ENCODE data around the gene ARVCF. TPM values are rescaled to one million over a fixed set of nuclear protein-coding genes. Genes with fewer than 3 reads are reported as not detected.

Gene ARVCF
- total RNA-seq, 4 donors from 2014 or later, result 25.2 to 53.7 (median 38.1) TPM

DNA sequence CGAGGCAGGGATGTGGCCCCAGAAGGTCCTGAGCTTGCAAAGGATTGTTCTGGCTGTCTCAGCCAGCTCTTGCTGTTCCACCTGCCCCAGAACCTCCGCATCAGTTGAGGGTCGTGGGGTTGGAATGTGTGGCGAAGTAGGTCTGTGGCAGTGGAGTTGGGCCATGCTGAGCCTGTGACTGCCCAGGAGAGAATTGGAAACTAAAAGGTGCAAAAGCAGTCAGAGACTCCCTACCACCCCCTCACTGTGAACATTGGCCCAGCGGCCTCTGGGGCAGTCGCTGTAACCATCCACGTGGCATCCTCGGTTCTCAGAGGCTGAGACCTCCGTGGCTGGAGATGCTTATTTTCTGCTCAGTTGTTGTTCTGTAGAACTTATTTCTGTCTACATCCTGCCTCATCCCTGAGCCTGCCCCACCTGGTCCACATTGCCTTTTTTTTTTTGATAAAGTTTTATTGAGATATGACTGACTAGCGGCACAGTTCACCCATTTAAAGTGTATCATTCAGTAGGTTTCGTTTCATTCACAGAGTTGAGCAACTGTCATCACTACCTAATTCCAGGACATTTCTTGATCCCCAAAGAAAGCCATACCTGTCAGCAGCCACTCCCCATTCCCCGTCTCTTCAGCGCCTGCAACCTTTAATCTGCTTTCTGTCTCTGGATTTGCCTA is 41.1 kb upstream of the ARVCF start:
- WGBS, 2 donors, result 96 to 97% methylated on average over 13 of the region's 13 CpGs
- TF ChIP-seq POLR2A (IDR thresholded peaks at IDR 0.05), result no peak
- TF ChIP-seq, protein P1, sequence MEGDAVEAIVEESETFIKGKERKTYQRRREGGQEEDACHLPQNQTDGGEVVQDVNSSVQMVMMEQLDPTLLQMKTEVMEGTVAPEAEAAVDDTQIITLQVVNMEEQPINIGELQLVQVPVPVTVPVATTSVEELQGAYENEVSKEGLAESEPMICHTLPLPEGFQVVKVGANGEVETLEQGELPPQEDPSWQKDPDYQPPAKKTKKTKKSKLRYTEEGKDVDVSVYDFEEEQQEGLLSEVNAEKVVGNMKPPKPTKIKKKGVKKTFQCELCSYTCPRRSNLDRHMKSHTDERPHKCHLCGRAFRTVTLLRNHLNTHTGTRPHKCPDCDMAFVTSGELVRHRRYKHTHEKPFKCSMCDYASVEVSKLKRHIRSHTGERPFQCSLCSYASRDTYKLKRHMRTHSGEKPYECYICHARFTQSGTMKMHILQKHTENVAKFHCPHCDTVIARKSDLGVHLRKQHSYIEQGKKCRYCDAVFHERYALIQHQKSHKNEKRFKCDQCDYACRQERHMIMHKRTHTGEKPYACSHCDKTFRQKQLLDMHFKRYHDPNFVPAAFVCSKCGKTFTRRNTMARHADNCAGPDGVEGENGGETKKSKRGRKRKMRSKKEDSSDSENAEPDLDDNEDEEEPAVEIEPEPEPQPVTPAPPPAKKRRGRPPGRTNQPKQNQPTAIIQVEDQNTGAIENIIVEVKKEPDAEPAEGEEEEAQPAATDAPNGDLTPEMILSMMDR (IDR thresholded peaks at IDR 0.05), result no peak
- no peak for DNase-seq (ENCODE audit: low spot score in 2 of 2)
- H3K4me3 ChIP-seq (ENCODE audit: low read depth, poor library complexity, severe bottlenecking), result no peak overlapping the region
- intact Hi-C loops (cut with DNase I; ENCODE audit: low total_unique reads), result no loop called here

DNA sequence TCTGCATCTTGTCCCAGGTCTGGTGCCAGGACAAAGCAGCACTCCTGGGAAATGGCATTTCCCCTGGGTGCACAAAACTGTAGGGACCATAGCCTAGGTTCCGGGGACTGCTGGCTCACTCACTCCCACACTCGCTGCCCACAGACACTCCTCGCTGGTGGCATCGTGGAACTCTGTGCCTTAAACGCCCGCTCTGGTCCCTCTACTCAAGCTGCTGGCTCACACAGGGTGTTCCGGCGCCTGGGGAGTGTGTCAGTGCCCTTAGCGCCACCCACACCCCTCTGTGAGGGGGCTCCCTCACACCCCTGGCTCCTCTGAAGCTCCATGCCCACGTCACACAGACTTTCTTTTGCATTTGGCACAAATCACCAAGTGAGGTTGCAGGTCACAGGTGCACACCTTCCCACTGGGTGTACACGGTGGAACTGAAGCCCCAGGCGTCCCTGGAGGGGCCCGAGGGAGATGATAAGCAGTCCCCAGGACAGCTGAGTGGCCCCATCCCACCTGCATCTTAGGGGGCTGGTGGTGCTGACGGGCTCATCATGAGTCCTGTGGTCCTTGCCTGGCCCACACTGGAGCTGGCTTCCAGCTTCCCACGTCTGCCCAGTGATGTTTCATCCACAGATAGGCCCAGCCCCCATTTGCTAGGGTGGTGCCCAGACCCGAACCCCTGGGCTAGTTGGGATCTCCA is 40.2 kb upstream of the ARVCF start:
- intact Hi-C loops (cut with DNase I; ENCODE audit: low total_unique reads), result no loop called here
- TF ChIP-seq, protein P1 (IDR thresholded peaks at IDR 0.05), result no peak
- TF ChIP-seq POLR2A (IDR thresholded peaks at IDR 0.05), result no peak
- WGBS, 2 donors, result 87 to 95% methylated on average over 16 of the region's 16 CpGs
- H3K4me3 ChIP-seq (ENCODE audit: low read depth, poor library complexity, severe bottlenecking), result no peak overlapping the region
- DNase-seq (ENCODE audit: low spot score in 2 of 2), result no peak

DNA sequence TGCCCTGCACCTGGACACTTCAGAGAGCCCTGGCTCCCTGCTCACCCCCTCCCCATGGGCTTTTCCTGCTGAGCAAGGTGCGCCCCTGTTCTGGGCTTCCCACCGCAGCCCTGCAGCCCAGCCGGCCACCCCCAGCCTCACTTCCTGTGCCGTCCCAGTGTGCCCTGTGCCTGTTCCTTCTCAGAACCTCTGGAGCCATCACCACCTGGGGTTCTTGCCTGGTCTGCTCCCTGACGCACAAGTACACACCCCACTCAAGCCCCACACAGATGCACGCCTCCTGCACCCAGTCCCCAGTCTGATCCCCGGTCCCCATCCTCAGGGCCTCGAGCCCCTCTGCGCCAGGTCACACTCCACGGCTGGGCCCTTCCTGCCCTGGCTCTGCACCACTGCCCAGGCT is 39.5 kb upstream of the ARVCF start:
- H3K4me3 ChIP-seq (ENCODE audit: low read depth, poor library complexity, severe bottlenecking), result no peak overlapping the region
- DNase-seq (ENCODE audit: low spot score in 2 of 2), result no peak
- 90 to 93% methylated on average over 10 of the region's 10 CpGs for WGBS, 2 donors
- intact Hi-C loops (cut with DNase I; ENCODE audit: low total_unique reads), result no loop called here
- no peak for TF ChIP-seq POLR2A (IDR thresholded peaks at IDR 0.05)
- TF ChIP-seq, protein P1 (IDR thresholded peaks at IDR 0.05), result no peak

DNA sequence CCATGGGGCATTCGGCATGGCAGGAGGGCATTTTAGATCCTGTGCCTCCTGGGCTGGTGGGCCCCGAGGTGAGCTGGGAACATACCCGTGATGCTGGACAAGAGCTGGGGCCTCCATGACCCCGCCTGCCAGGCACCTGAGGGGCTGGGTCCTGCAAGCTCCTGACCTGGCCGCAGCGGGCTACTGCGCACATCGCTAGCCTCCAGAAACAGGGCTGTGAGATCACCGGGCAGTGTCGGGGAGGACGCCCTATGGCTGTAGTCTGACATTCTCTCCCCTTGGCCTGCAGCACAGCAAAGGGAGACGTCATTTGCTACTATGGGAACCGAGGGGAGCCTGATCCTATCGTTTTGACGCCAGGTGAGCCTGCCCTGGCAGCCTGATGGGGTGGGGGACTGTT is 39.0 kb upstream of the ARVCF start:
- H3K4me3 ChIP-seq (ENCODE audit: low read depth, poor library complexity, severe bottlenecking), result no peak overlapping the region
- DNase-seq (ENCODE audit: low spot score in 2 of 2), result no peak
- intact Hi-C loops (cut with DNase I; ENCODE audit: low total_unique reads), result no loop called here
- TF ChIP-seq, protein P1 (IDR thresholded peaks at IDR 0.05), result no peak
- no peak for TF ChIP-seq POLR2A (IDR thresholded peaks at IDR 0.05)
- WGBS, 2 donors, result 93% methylated on average over 15 of the region's 15 CpGs

DNA sequence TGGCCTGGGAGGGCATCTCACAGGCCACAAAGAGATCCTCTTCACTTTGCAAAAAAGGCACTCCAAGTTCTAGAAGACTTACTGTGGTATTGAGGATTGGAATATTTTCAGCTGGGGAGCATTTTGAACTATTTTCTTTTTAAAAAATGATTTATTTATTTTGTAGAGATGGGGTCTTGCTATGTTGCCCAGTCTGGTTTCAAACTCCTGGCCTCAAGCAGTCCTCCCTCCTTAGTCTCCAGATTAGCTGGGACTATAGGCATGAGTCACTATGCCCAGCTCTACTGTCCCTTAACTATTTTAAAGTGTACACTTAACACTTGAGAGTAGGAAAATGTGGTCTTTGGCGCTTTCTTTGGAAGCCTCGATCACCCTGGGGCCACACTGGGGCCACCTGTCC is 38.5 kb upstream of the ARVCF start:
- no peak for TF ChIP-seq POLR2A (IDR thresholded peaks at IDR 0.05)
- TF ChIP-seq, protein P1 (IDR thresholded peaks at IDR 0.05), result no peak
- no peak overlapping the region for H3K4me3 ChIP-seq (ENCODE audit: low read depth, poor library complexity, severe bottlenecking)
- no peak for DNase-seq (ENCODE audit: low spot score in 2 of 2)
- WGBS, 2 donors, result 86 to 100% methylated on average over 2 of the region's 2 CpGs
- intact Hi-C loops (cut with DNase I; ENCODE audit: low total_unique reads), result no loop called here
